Peyer's patch (tissue), 4 donors: ENCODE results near the gene AK1. TPM values are rescaled to one million over a fixed set of nuclear protein-coding genes. Genes with fewer than 3 reads are reported as not detected.

ENCODE experiments used
- DNase-seq, 3 donors: peaks; one replicate each; pipeline ENCODE4 v3.0.0-alpha.2; 2017 to 2019
- H3K27ac ChIP-seq, 4 donors: fragments of 200-600 bp; sonication (generic); one replicate each; pipeline ENCODE4 v1.5.1; 2016 to 2019
- H3K27me3 ChIP-seq, 2 donors: fragments of 200-600 bp; sonication (generic); one replicate each; pipeline ENCODE4 v1.5.1; 2019
- H3K36me3 ChIP-seq, 3 donors: fragments of 200-600 bp; sonication (generic); one replicate each; pipeline ENCODE4 v1.5.1; 2016 to 2019
- H3K4me1 ChIP-seq, 4 donors: fragments of 200-600 bp; sonication (generic); one replicate each; pipeline ENCODE4 v1.5.1; 2016 to 2019
- H3K4me3 ChIP-seq, 4 donors: fragments of 200-600 bp; sonication (generic); 1 replicate in 3 of 4; 2 replicates in 1 of 4; pipeline ENCODE4 v1.5.1; 2016 to 2019; ENCODE audit warnings: mild to moderate bottlenecking in 1 of 4
- H3K9me3 ChIP-seq, 4 donors: fragments of 200-600 bp; sonication (generic); one replicate each; pipeline ENCODE4 v1.5.1; 2016 to 2019; ENCODE audit warnings: mild to moderate bottlenecking in 1 of 4
- POLR2A ChIP-seq, 2 donors: fragments of 450-650 bp; IDR thresholded peaks; one replicate each; pipeline ENCODE4 v1.5.1; 2017; ENCODE audit warnings: antibody characterized with exemption in 2 of 2, mild to moderate bottlenecking in 2 of 2, moderate library complexity in 2 of 2
- total RNA-seq, 4 donors: library from RNA; depleted of rRNA; stranded (reverse); fragments of >200 nt; gene quantifications; one replicate each; pipeline ENCODE4 v1.1.0, GENCODE V29; 2016
- TF ChIP-seq, protein P1 (sequence below), 6 experiments: fragments of 450-650 bp in 4 of 6; fragments of 200-600 bp in 2 of 6; sonication (generic) in 1 of 6; IDR thresholded peaks; one replicate each; pipeline ENCODE4 v1.5.1; 2017 to 2019; ENCODE audit warnings: antibody characterized with exemption in 6 of 6, mild to moderate bottlenecking in 3 of 6, moderate library complexity in 1 of 6

The AK1 gene
- total RNA-seq, 4 donors from 2014 or later: 2.5 to 22.3 (median 18.4) TPM

DNA sequence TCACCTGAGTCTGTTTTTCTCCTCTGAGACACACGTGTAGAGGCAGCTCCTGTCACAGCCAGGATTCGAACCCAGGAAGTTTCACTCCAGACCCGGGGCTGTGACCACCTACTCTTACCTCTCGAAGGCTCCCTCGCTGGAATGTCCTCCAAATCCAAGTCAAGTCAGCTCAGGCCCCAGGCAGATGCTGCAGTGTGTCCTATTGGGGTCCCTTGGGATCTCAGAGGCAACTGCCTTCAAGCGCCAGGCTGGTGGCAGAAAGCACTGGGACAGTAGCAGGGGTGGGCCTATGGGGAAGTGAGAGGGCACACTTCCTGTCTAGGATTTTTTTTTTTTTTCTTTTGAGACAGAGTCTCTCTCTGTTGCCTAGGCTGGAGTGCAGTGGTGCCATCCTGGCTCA, 40.1 kb upstream of the AK1 start:
- Histone ChIP-seq H3K9me3 (no peaks in the 10 kb centered on the region), H3K27me3 (no peaks in the 10 kb centered on the region), H3K36me3 (peaks cover 0 to 11% (median 0%) of the 10 kb centered on the region in 3 donors), H3K4me1 (peaks cover 6 to 63% (median 36%) of the 10 kb centered on the region in 4 donors), H3K27ac (peak overlapping the region; percentile 48 to 89 (median 61)), H3K4me3 (peak overlapping the region in 2 of 4 donors; percentile 70 to 76)
- DNase-seq: peak in 2 of 3 donors; percentile 71 to 72
- TF ChIP-seq POLR2A (IDR thresholded peaks at IDR 0.05): no peak
- TF ChIP-seq, protein P1, sequence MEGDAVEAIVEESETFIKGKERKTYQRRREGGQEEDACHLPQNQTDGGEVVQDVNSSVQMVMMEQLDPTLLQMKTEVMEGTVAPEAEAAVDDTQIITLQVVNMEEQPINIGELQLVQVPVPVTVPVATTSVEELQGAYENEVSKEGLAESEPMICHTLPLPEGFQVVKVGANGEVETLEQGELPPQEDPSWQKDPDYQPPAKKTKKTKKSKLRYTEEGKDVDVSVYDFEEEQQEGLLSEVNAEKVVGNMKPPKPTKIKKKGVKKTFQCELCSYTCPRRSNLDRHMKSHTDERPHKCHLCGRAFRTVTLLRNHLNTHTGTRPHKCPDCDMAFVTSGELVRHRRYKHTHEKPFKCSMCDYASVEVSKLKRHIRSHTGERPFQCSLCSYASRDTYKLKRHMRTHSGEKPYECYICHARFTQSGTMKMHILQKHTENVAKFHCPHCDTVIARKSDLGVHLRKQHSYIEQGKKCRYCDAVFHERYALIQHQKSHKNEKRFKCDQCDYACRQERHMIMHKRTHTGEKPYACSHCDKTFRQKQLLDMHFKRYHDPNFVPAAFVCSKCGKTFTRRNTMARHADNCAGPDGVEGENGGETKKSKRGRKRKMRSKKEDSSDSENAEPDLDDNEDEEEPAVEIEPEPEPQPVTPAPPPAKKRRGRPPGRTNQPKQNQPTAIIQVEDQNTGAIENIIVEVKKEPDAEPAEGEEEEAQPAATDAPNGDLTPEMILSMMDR (IDR thresholded peaks at IDR 0.05): no peak

DNA sequence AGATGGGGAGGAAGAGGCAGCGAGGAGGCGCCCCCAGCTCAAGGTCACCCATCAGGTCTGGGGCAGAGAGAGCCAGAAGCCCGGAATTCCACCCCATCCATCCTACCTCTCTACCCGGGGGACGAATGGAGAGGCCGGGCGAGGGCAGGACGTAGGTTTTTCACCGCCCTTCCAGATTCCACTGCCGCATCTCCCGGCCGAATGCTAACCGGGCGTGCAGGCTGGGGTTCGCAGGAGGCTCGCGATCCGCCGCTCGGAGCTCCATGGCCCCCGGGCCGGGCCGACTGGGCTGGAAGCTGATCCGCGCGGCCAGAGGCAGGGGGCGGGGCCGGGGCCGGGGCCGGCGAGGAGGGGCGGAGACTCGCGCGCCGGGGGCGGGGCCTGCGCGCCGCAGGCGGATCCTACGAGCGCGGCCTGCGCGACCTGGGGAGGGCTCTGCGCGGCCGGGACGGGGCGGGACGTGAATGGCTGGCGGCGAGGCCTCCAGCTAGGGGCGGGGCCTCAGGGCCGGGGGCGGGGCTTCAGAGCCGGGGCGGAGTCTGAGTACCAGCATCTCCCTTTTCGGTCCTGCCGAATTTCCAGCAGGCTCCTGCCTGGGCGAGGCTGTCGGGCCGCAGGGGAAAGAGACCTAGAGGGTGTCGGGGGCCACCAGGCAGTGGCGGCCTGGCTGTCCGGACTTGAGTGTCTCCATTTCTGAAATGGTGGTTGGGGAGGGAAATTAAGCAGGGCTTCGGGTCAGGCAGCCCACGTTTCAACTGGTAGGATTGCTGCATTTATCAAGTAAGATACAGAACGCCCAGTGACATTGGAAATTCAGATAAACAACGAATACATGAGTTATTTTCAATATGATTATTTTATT, 39.5 kb upstream of the AK1 start, which contains the start of gene ST6GALNAC4:
Gene ST6GALNAC4 (minus strand): TSS at position 322 of the 862 bp plus-strand sequence. CDS start 622 bp downstream, outside the sequence.
- TF ChIP-seq, protein P1 (IDR thresholded peaks at IDR 0.05): no peak
- peak in 1 of 2 donors; percentile 35 for TF ChIP-seq POLR2A (IDR thresholded peaks at IDR 0.05)
- H3K27me3 ChIP-seq: no peaks in the 10 kb centered on the region
- no peaks in the 10 kb centered on the region for H3K9me3 ChIP-seq
- DNase-seq: peak; percentile 96 to 98 (median 98)
- peak within 1 kb of the TSS; percentile 55 to 89 (median 76) for H3K27ac ChIP-seq
- peak within 1 kb of the TSS; percentile 66 to 76 (median 72) for H3K4me3 ChIP-seq
- H3K36me3 ChIP-seq: peaks cover 0 to 17% (median 0%) of the 10 kb centered on the region in 3 donors
- peaks cover 6 to 60% (median 36%) of the 10 kb centered on the region in 4 donors for H3K4me1 ChIP-seq

DNA sequence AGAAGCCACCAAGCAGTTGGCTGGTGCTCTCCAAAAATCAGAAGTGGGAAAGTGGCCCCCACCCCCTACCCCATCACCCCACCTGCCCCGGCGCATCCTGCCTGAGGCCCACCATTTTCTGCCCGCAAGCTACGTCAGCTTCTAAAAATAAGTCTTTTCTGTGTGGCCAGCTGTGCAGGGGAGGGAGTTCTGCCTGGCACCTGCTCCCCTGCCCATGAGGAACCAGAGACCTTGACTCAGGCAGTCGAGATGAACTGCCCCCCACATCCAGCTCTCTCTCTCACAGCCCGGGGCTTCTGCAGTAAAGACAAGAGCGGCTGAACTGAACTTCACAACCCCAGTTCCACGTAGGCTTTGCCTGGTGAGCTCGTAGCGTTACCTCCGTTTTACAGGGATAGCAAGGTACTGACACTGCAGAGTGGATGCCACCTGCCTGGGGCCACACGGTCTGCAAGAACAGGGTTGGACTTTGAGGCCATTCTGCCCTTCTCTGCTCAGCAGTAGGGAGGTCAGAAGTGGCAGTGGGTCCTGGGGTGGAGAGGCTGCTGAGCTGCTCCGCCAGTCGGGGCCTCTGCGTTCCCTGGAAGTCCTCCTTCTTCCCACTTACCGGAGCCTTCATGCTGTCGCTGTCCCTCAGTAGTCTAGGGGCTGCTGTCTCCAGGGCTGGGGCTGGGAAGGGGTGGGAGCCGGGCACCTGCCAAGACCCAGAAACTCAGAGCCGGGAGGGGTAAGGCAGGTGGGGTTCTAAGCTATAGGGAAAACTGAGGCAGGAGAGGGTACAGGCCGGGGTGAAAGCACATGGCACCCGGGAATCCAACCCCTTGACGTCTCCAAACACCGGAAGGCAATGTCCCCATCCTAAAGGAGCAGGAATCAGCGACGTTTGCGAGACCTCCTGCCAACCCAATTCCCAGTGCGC, 38.6 kb upstream of the AK1 start:
- H3K4me1 ChIP-seq: peaks cover 6 to 54% (median 35%) of the 10 kb centered on the region in 4 donors
- peak overlapping the region; percentile 66 to 76 (median 72) for H3K4me3 ChIP-seq
- no peaks in the 10 kb centered on the region for H3K9me3 ChIP-seq
- H3K36me3 ChIP-seq: peaks cover 0 to 25% (median 0%) of the 10 kb centered on the region in 3 donors
- TF ChIP-seq, protein P1 (IDR thresholded peaks at IDR 0.05): no peak
- TF ChIP-seq POLR2A (IDR thresholded peaks at IDR 0.05): peak in 1 of 2 donors; percentile 19
- no peaks in the 10 kb centered on the region for H3K27me3 ChIP-seq
- peak in 2 of 3 donors; percentile 86 to 88 for DNase-seq
- peak overlapping the region; percentile 55 to 89 (median 76) for H3K27ac ChIP-seq

DNA sequence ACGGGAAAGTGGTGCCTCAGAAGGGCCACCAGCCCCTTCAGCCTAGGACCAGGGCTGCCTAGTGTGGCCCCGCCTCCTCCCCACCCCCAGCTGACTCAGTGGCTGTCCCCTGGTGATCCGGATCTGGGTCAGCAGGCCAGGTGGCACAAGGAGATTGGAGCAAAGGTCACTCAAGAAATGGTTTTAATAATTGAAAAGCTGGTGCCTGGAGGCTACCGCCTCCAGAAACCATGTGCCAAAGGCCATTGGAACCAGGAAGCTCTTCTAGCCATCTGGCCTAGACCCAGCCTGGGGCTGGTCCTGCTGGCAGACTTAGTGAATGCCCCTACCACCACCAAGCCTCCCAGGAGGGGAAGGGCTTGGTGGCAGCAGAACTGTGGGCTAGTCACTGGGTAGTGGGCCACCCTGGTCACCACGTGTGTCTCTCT, 37.9 kb upstream of the AK1 start:
- peaks cover 0 to 33% (median 0%) of the 10 kb centered on the region in 3 donors for H3K36me3 ChIP-seq
- H3K27me3 ChIP-seq: no peaks in the 10 kb centered on the region
- H3K27ac ChIP-seq: peak overlapping the region; percentile 55 to 89 (median 76)
- peak in 2 of 3 donors; percentile 70 to 79 for DNase-seq
- H3K4me1 ChIP-seq: peaks cover 6 to 57% (median 36%) of the 10 kb centered on the region in 4 donors
- no peaks in the 10 kb centered on the region for H3K9me3 ChIP-seq
- peak overlapping the region; percentile 66 to 76 (median 72) for H3K4me3 ChIP-seq
- TF ChIP-seq, protein P1 (IDR thresholded peaks at IDR 0.05): no peak
- no peak for TF ChIP-seq POLR2A (IDR thresholded peaks at IDR 0.05)

DNA sequence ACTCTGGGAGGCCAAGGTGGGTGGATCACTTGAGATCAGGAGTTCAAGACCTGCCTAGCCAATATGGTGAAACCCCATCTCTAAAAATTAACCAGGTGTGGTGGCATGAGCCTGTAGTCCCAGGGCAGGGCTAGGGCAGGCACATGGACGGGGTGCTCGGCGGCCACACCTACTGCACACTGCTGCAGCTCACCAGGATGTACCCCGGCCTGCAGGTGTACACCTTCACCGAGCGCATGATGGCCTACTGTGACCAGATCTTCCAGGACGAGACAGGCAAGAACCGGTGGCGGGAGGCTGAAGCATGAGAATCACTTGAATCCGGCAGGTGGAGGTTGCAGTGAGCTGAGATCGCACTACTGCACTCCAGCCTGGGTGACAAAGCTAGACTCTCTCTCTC, 36.2 kb upstream of the AK1 start:
- no peak for TF ChIP-seq POLR2A (IDR thresholded peaks at IDR 0.05)
- TF ChIP-seq, protein P1 (IDR thresholded peaks at IDR 0.05): no peak
- Histone ChIP-seq H3K27me3 (no peaks in the 10 kb centered on the region), H3K27ac (peak overlapping the region in 1 of 4 donors; percentile 65), H3K9me3 (no peaks in the 10 kb centered on the region), H3K36me3 (peaks cover 0 to 41% (median 0%) of the 10 kb centered on the region in 3 donors), H3K4me3 (no peak overlapping the region), H3K4me1 (peaks cover 2 to 52% (median 33%) of the 10 kb centered on the region in 4 donors)
- DNase-seq: no peak
